HEK293 (cell line): ENCODE measurements around the gene INPP5D.

Experiments used
- CTCF ChIA-PET: fragments of 350-600 bp; formaldehyde crosslinking; extraction: SDS; loops from one replicate; lab custom pipeline; 2021; ENCODE audit warnings: antibody characterized with exemption; lab: Yijun Ruan, JAX
- POLR2A ChIA-PET: fragments of 300-600 bp; formaldehyde crosslinking; extraction: SDS; loops from one replicate; lab custom pipeline; 2020; ENCODE audit warnings: antibody characterized with exemption, inconsistent platforms; lab: Yijun Ruan, JAX
- H3K27ac ChIP-seq: fragments of 200-500 bp; sonication (Bioruptor generic); 2 replicates; pipeline ENCODE4 v1.5.1; 2014; ENCODE audit warnings: low read depth, low read length, control low read depth, inconsistent platforms; ENCODE audit errors: extremely low read depth
- H3K36me3 ChIP-seq, 2 experiments: fragments of 200-500 bp in 1 of 2; sonication (Bioruptor generic) in 1 of 2; 1 replicate in 1 of 2; 2 replicates in 1 of 2; pipeline ENCODE4 v1.5.1; 2014 to 2017; ENCODE audit warnings: inconsistent platforms in 2 of 2, low read length in 2 of 2; ENCODE audit not compliant: control insufficient read depth in 2 of 2, insufficient read depth in 1 of 2
- H3K4me1 ChIP-seq: fragments of 200-500 bp; sonication (Bioruptor generic); 2 replicates; pipeline ENCODE4 v1.5.1; 2014; ENCODE audit warnings: mild to moderate bottlenecking, low read length, inconsistent platforms; ENCODE audit not compliant: control insufficient read depth, insufficient read depth
- H3K4me3 ChIP-seq: 2 replicates; pipeline ENCODE4 v1.5.1; 2011; ENCODE audit warnings: low read depth, mild to moderate bottlenecking, control low read depth, low read length, moderate library complexity
- H3K9me3 ChIP-seq: fragments of 200-500 bp; sonication (Bioruptor generic); 2 replicates; pipeline ENCODE4 v1.5.1; 2014; ENCODE audit warnings: low read depth, low read length, inconsistent platforms; ENCODE audit not compliant: control insufficient read depth, insufficient read depth
- ATF2 ChIP-seq: fragments of 450-650 bp; formaldehyde crosslinking; IDR thresholded peaks from 2 replicates; pipeline ENCODE4 v1.5.1; 2016; ENCODE audit warnings: missing biosample characterization, missing genetic modification characterization, low read depth
- CTCF ChIP-seq: fragments of 450-650 bp; formaldehyde crosslinking; IDR thresholded peaks from 2 replicates; pipeline ENCODE4 v1.5.1; 2016; ENCODE audit warnings: missing biosample characterization, missing genetic modification characterization
- EGR2 ChIP-seq: fragments of 450-650 bp; formaldehyde crosslinking; IDR thresholded peaks from 2 replicates; pipeline ENCODE4 v1.5.1; 2016; ENCODE audit warnings: low read depth, missing biosample characterization, missing genetic modification characterization
- GLIS1 ChIP-seq: fragments of 450-650 bp; formaldehyde crosslinking; IDR thresholded peaks from 2 replicates; pipeline ENCODE4 v1.5.1; 2016; ENCODE audit warnings: missing biosample characterization, missing genetic modification characterization
- HIC1 ChIP-seq: fragments of 450-650 bp; formaldehyde crosslinking; IDR thresholded peaks from 2 replicates; pipeline ENCODE4 v1.5.1; 2016; ENCODE audit warnings: missing biosample characterization, missing genetic modification characterization
- INSM2 ChIP-seq: fragments of 450-650 bp; formaldehyde crosslinking; IDR thresholded peaks from 2 replicates; pipeline ENCODE4 v1.5.1; 2016; ENCODE audit warnings: missing biosample characterization, missing genetic modification characterization
- KLF1 ChIP-seq: fragments of 450-650 bp; formaldehyde crosslinking; IDR thresholded peaks from 2 replicates; pipeline ENCODE4 v1.5.1; 2016; ENCODE audit warnings: missing biosample characterization, missing genetic modification characterization
- KLF9 ChIP-seq: fragments of 450-650 bp; formaldehyde crosslinking; IDR thresholded peaks from 2 replicates; pipeline ENCODE4 v1.5.1; 2016; ENCODE audit warnings: missing biosample characterization, missing genetic modification characterization, low read depth
- SP7 ChIP-seq: fragments of 450-650 bp; formaldehyde crosslinking; IDR thresholded peaks from 2 replicates; pipeline ENCODE4 v1.5.1; 2016; ENCODE audit warnings: missing biosample characterization, missing genetic modification characterization
- WT1 ChIP-seq: fragments of 450-650 bp; formaldehyde crosslinking; IDR thresholded peaks from 2 replicates; pipeline ENCODE4 v1.5.1; 2016; ENCODE audit warnings: missing biosample characterization, missing genetic modification characterization
- ZBTB20 ChIP-seq: fragments of 450-650 bp; formaldehyde crosslinking; IDR thresholded peaks from 2 replicates; pipeline ENCODE4 v1.5.1; 2016; ENCODE audit warnings: missing biosample characterization, missing genetic modification characterization
- ZBTB44 ChIP-seq: fragments of 450-650 bp; IDR thresholded peaks from 2 replicates; pipeline ENCODE4 v1.5.1; 2018; ENCODE audit warnings: missing biosample characterization, mild to moderate bottlenecking, missing genetic modification characterization
- ZNF140 ChIP-seq: fragments of 450-650 bp; formaldehyde crosslinking; IDR thresholded peaks from 2 replicates; pipeline ENCODE4 v1.5.1; 2016; ENCODE audit warnings: missing biosample characterization, missing genetic modification characterization
- ZNF26 ChIP-seq: fragments of 450-650 bp; formaldehyde crosslinking; IDR thresholded peaks from 2 replicates; pipeline ENCODE4 v1.5.1; 2016; ENCODE audit warnings: missing biosample characterization, missing genetic modification characterization
- ZNF391 ChIP-seq: fragments of 450-650 bp; formaldehyde crosslinking; IDR thresholded peaks from 2 replicates; pipeline ENCODE4 v1.5.1; 2016; ENCODE audit warnings: low read depth, missing biosample characterization, missing genetic modification characterization, borderline replicate concordance
- ZNF473 ChIP-seq: fragments of 450-650 bp; formaldehyde crosslinking; IDR thresholded peaks from 2 replicates; pipeline ENCODE4 v1.5.1; 2017; ENCODE audit warnings: missing biosample characterization, missing genetic modification characterization
- ZNF510 ChIP-seq: fragments of 450-650 bp; formaldehyde crosslinking; IDR thresholded peaks from 2 replicates; pipeline ENCODE4 v1.5.1; 2018; ENCODE audit warnings: mild to moderate bottlenecking, missing genetic modification characterization, missing biosample characterization; ENCODE audit not compliant: insufficient replicate concordance
- ZNF529 ChIP-seq: fragments of 450-650 bp; formaldehyde crosslinking; IDR thresholded peaks from 2 replicates; pipeline ENCODE4 v1.5.1; 2017; ENCODE audit warnings: missing genetic modification characterization, missing biosample characterization; ENCODE audit not compliant: insufficient replicate concordance
- ZNF560 ChIP-seq: fragments of 450-650 bp; formaldehyde crosslinking; IDR thresholded peaks from 2 replicates; pipeline ENCODE4 v1.5.1; 2017; ENCODE audit warnings: missing biosample characterization, missing genetic modification characterization, borderline replicate concordance
- ZNF624 ChIP-seq: fragments of 450-650 bp; formaldehyde crosslinking; IDR thresholded peaks from 2 replicates; pipeline ENCODE4 v1.5.1; 2017; ENCODE audit warnings: missing biosample characterization, missing genetic modification characterization
- ZNF660 ChIP-seq: fragments of 450-650 bp; IDR thresholded peaks from 2 replicates; pipeline ENCODE4 v1.5.1; 2018; ENCODE audit warnings: missing biosample characterization, mild to moderate bottlenecking, missing genetic modification characterization
- ZNF76 ChIP-seq: fragments of 450-650 bp; formaldehyde crosslinking; IDR thresholded peaks from 2 replicates; pipeline ENCODE4; 2016; ENCODE audit warnings: low read depth, missing biosample characterization, missing genetic modification characterization, borderline replicate concordance
- ZNF777 ChIP-seq: fragments of 450-650 bp; formaldehyde crosslinking; IDR thresholded peaks from 2 replicates; pipeline ENCODE4 v1.5.1; 2017; ENCODE audit warnings: missing biosample characterization, missing genetic modification characterization, borderline replicate concordance
- ZNF843 ChIP-seq: fragments of 450-650 bp; formaldehyde crosslinking; IDR thresholded peaks from 2 replicates; pipeline ENCODE4 v1.5.1; 2016; ENCODE audit warnings: missing biosample characterization, missing genetic modification characterization
- ZSCAN23 ChIP-seq: fragments of 450-650 bp; formaldehyde crosslinking; IDR thresholded peaks from 2 replicates; pipeline ENCODE4 v1.5.1; 2016; ENCODE audit warnings: missing biosample characterization, missing genetic modification characterization
- ZSCAN4 ChIP-seq: fragments of 450-650 bp; formaldehyde crosslinking; IDR thresholded peaks from 2 replicates; pipeline ENCODE4 v1.5.1; 2017; ENCODE audit warnings: missing biosample characterization, missing genetic modification characterization

INPP5D gene

GRCh38 chr2:233088972-233089345, 28.8 kb downstream of the INPP5D start:
- TF ChIP-seq ZNF843 (tag by site-specific recombination) (no peak), CTCF (tag by site-specific recombination) (no peak), KLF1 (tag by site-specific recombination) (no peak), ZNF560 (tag by site-specific recombination) (no peak), ZNF76 (no peak), ZNF26 (tag by site-specific recombination) (no peak), ZSCAN4 (no peak), ZNF473 (tag by site-specific recombination) (no peak), ZNF624 (tag by site-specific recombination) (no peak), ZNF510 (no peak), ZSCAN23 (tag by site-specific recombination) (no peak), ZNF777 (no peak), ZNF391 (no peak), GLIS1 (tag by site-specific recombination) (no peak), ZNF529 (tag by site-specific recombination) (no peak), SP7 (tag by site-specific recombination) (no peak), ZBTB20 (tag by site-specific recombination) (no peak), ZNF140 (tag by site-specific recombination) (no peak), ZNF660 (tag by site-specific recombination) (no peak), EGR2 (no peak)
- Histone ChIP-seq H3K36me3 (no peaks in the 10 kb centered on the region), H3K27ac (no peak overlapping the region), H3K4me3 (no peak overlapping the region), H3K9me3 (no peaks in the 10 kb centered on the region), H3K4me1 (no peaks in the 10 kb centered on the region)
- POLR2A ChIA-PET = no interaction called here
- CTCF ChIA-PET = no interaction called here

- POLR2A ChIA-PET = no interaction called here
- TF ChIP-seq ATF2 (tag by site-specific recombination) = no peak
- TF ChIP-seq KLF9 (tag by site-specific recombination) = no peak
- TF ChIP-seq HIC1 (tag by site-specific recombination) = no peak
- no peak for TF ChIP-seq ZBTB44 (tag by site-specific recombination)
- no peak for TF ChIP-seq WT1 (tag by site-specific recombination)
- no peak for TF ChIP-seq ZNF529 (tag by site-specific recombination)
- no peak for TF ChIP-seq INSM2 (tag by site-specific recombination)
Observed at GRCh38 chr2:233089851-233090250, 29.7 kb downstream of the INPP5D start.

More at GRCh38 chr2:233089851-233090250, 29.7 kb downstream of the INPP5D start:
- H3K36me3 ChIP-seq = no peaks in the 10 kb centered on the region
- no peak overlapping the region for H3K27ac ChIP-seq
- H3K9me3 ChIP-seq = no peaks in the 10 kb centered on the region
- H3K4me1 ChIP-seq = no peaks in the 10 kb centered on the region
- no peak overlapping the region for H3K4me3 ChIP-seq
- CTCF ChIA-PET = interaction anchor here (0.9 kb wide), 1 partner anchor 36 kb away, joined by 4 read pairs; no protein-coding TSS in a partner anchor
